HepG2 (cell line): ENCODE data around the gene CPNE5. TPM values are rescaled to one million over a fixed set of nuclear protein-coding genes. Genes with fewer than 3 reads are reported as not detected.

ENCODE experiments used
- ARID2 ChIP-seq: sonication (generic); formaldehyde crosslinking; IDR thresholded peaks from 2 replicates; pipeline ENCODE4 v1.8.1; 2022; ENCODE audit warnings: mild to moderate bottlenecking, missing genetic modification reagents, borderline replicate concordance
- CHD4 ChIP-seq: fragments of 200-600 bp; sonication (generic); IDR thresholded peaks from 2 replicates; pipeline ENCODE4 v1.7.0; 2017; ENCODE audit warnings: mild to moderate bottlenecking, low read length, borderline replicate concordance
- GZF1 ChIP-seq: sonication (generic); formaldehyde crosslinking; IDR thresholded peaks from 2 replicates; pipeline ENCODE4 v1.5.1; 2020; ENCODE audit warnings: mild to moderate bottlenecking, missing genetic modification reagents
- HMGXB3 ChIP-seq: sonication (generic); formaldehyde crosslinking; IDR thresholded peaks from 2 replicates; pipeline ENCODE4 v1.4.0; 2020; ENCODE audit warnings: missing genetic modification reagents, borderline replicate concordance
- ISL2 ChIP-seq: sonication (generic); formaldehyde crosslinking; IDR thresholded peaks from 2 replicates; pipeline ENCODE4 v1.5.0; 2020; ENCODE audit warnings: missing genetic modification reagents
- KMT2B ChIP-seq: IDR thresholded peaks from 2 replicates; pipeline ENCODE4 v1.6.1; 2016; ENCODE audit warnings: missing genetic modification reagents, missing compliant biosample characterization
- MED8 ChIP-seq: sonication (generic); formaldehyde crosslinking; IDR thresholded peaks from 2 replicates; pipeline ENCODE4 v1.8.1; 2023; ENCODE audit warnings: mild to moderate bottlenecking, missing genetic modification reagents; ENCODE audit not compliant: insufficient replicate concordance
- MEIS1 ChIP-seq: sonication (generic); formaldehyde crosslinking; IDR thresholded peaks from 2 replicates; pipeline ENCODE4 v1.9.0; 2021; ENCODE audit warnings: mild to moderate bottlenecking, missing genetic modification reagents, moderate library complexity, borderline replicate concordance
- NCOA1 ChIP-seq: sonication (generic); formaldehyde crosslinking; IDR thresholded peaks from 2 replicates; pipeline ENCODE4 v1.9.0; 2021; ENCODE audit warnings: missing genetic modification reagents
- PATZ1 ChIP-seq: sonication (generic); formaldehyde crosslinking; IDR thresholded peaks from 2 replicates; pipeline ENCODE4 v1.4.0; 2020; ENCODE audit warnings: missing genetic modification reagents
- REL ChIP-seq: sonication (generic); formaldehyde crosslinking; conservative IDR thresholded peaks from 2 replicates; pipeline ENCODE4 v1.8.0; 2022; ENCODE audit warnings: mild to moderate bottlenecking, missing genetic modification reagents, moderate library complexity
- SOX5 ChIP-seq: IDR thresholded peaks from 2 replicates; pipeline ENCODE4 v1.6.1; 2016; ENCODE audit warnings: borderline replicate concordance
- SP5 ChIP-seq: IDR thresholded peaks from 2 replicates; pipeline ENCODE4 v1.6.1; 2016; ENCODE audit warnings: low read depth, borderline replicate concordance
- TOE1 ChIP-seq: sonication (generic); formaldehyde crosslinking; IDR thresholded peaks from 2 replicates; pipeline ENCODE4 v1.4.0; 2020; ENCODE audit warnings: mild to moderate bottlenecking, missing genetic modification reagents
- XRCC5 ChIP-seq: fragments of 200-400 bp; formaldehyde crosslinking; optimal IDR thresholded peaks from 2 replicates; pipeline ENCODE3; 2017; ENCODE audit warnings: mild to moderate bottlenecking, low read length
- ZHX1 ChIP-seq: sonication (generic); formaldehyde crosslinking; IDR thresholded peaks from 2 replicates; pipeline ENCODE4 v1.8.1; 2022; ENCODE audit warnings: low read depth, mild to moderate bottlenecking, missing genetic modification reagents
- ZIK1 ChIP-seq: sonication (generic); formaldehyde crosslinking; IDR thresholded peaks from 2 replicates; pipeline ENCODE4 v1.5.0; 2020; ENCODE audit warnings: mild to moderate bottlenecking, low read depth, missing genetic modification reagents, borderline replicate concordance
- ZNF138 ChIP-seq: sonication (generic); formaldehyde crosslinking; IDR thresholded peaks from 2 replicates; pipeline ENCODE4 v1.5.0; 2020; ENCODE audit warnings: mild to moderate bottlenecking, low read depth, missing genetic modification reagents
- ZNF232 ChIP-seq: sonication (generic); formaldehyde crosslinking; IDR thresholded peaks from 2 replicates; pipeline ENCODE4 v1.4.0; 2020; ENCODE audit warnings: missing genetic modification reagents, borderline replicate concordance
- ZNF772 ChIP-seq: sonication (generic); formaldehyde crosslinking; IDR thresholded peaks from 2 replicates; pipeline ENCODE4 v1.5.0; 2020; ENCODE audit warnings: mild to moderate bottlenecking, missing genetic modification reagents
- polyA plus RNA-seq, 8 experiments: library from polyadenylated mRNA; depleted of rRNA in 3 of 8; stranded (reverse) in 7 of 8; unstranded in 1 of 8; fragments of >200 nt; fragmentation: Illumina TruSeq in 4 of 8; extraction: Trizol in 4 of 8; gene quantifications; 2 replicates each; pipeline versions ENCODE4 v1.2.1 to v1.2.3, GENCODE V29; 2011 to 2016; ENCODE audit warnings: low read depth in 4 of 8, missing spikeins in 1 of 8, mixed read lengths in 1 of 8; ENCODE audit not compliant: insufficient read depth in 1 of 8
- total RNA-seq, 5 experiments: library from RNA; depleted of rRNA; stranded (reverse); fragments of >200 nt; fragmentation: Illumina TruSeq; extraction: Trizol; gene quantifications; 2 replicates each; pipeline ENCODE4 v1.2.3, GENCODE V29; 2016; ENCODE audit warnings: low read depth in 1 of 5

The CPNE5 gene
- total and polyA plus RNA-seq, 2 of the 13 experiments (the other 11 are each of a cell fraction or from before 2014, with no cell fraction given) = 0.16 TPM; not detected in 1

GRCh38 chr6:36874443-36875249 is 35.4 kb upstream of the CPNE5 start, which contains the start of gene PPIL1 (continued):
- TF ChIP-seq HMGXB3 (CRISPR knock-in tag) = peak; percentile 83
- TF ChIP-seq ISL2 (CRISPR knock-in tag) = peak; percentile 81; the same call in 1 of the 2 replicates
- TF ChIP-seq CHD4 = peak; percentile 61; the same call in 1 of the 2 replicates
- no peak; the same call in 1 of the 2 replicates for TF ChIP-seq REL (CRISPR knock-in tag)
- peak; percentile 31; the same call in 1 of the 2 replicates for TF ChIP-seq NCOA1 (CRISPR knock-in tag)
- peak; percentile 93 for TF ChIP-seq XRCC5
- no peak; the same call in 1 of the 2 replicates for TF ChIP-seq ZNF232
- no peak for TF ChIP-seq ARID2 (CRISPR knock-in tag)
- TF ChIP-seq KMT2B (CRISPR knock-in tag) = peak; percentile 99
- peak; percentile 90; the same call in 1 of the 2 replicates for TF ChIP-seq ZHX1
- TF ChIP-seq TOE1 (CRISPR knock-in tag) = 0 out of 2 replicates have a peak, but pooled peaks have one; percentile 11
- no peak; the same call in 1 of the 2 replicates for TF ChIP-seq SP5 (CRISPR knock-in tag)
- peak; percentile 61 for TF ChIP-seq GZF1 (CRISPR knock-in tag)
- peak; percentile 83 for TF ChIP-seq PATZ1 (CRISPR knock-in tag)
- 0 out of 2 replicates have a peak, but pooled peaks have one; percentile 60 for TF ChIP-seq ZIK1
- TF ChIP-seq ZNF138 (CRISPR knock-in tag) = peak; percentile 93
- peak; percentile 95 for TF ChIP-seq MED8 (CRISPR knock-in tag)
- TF ChIP-seq ZNF772 (CRISPR knock-in tag) = peak; percentile 95
- peak; percentile 20; the same call in 1 of the 2 replicates for TF ChIP-seq SOX5 (CRISPR knock-in tag)
- no peak for TF ChIP-seq MEIS1
